HG03064 (cell line): Measurements from ENCODE around the gene SYNRG.
"Not testable (repeated sequence)": the region's sequence is repeated elsewhere in the genome, so short reads cannot be mapped to it uniquely, and the experiment has no call there.

ENCODE experiments used
- ATAC-seq: cut with Tn5 transposase; IDR thresholded peaks from one replicate; pipeline ENCODE4 v1.9.1; 2021; ENCODE audit warnings: low read depth; ENCODE audit not compliant: unreplicated experiment

Gene SYNRG, protein sequence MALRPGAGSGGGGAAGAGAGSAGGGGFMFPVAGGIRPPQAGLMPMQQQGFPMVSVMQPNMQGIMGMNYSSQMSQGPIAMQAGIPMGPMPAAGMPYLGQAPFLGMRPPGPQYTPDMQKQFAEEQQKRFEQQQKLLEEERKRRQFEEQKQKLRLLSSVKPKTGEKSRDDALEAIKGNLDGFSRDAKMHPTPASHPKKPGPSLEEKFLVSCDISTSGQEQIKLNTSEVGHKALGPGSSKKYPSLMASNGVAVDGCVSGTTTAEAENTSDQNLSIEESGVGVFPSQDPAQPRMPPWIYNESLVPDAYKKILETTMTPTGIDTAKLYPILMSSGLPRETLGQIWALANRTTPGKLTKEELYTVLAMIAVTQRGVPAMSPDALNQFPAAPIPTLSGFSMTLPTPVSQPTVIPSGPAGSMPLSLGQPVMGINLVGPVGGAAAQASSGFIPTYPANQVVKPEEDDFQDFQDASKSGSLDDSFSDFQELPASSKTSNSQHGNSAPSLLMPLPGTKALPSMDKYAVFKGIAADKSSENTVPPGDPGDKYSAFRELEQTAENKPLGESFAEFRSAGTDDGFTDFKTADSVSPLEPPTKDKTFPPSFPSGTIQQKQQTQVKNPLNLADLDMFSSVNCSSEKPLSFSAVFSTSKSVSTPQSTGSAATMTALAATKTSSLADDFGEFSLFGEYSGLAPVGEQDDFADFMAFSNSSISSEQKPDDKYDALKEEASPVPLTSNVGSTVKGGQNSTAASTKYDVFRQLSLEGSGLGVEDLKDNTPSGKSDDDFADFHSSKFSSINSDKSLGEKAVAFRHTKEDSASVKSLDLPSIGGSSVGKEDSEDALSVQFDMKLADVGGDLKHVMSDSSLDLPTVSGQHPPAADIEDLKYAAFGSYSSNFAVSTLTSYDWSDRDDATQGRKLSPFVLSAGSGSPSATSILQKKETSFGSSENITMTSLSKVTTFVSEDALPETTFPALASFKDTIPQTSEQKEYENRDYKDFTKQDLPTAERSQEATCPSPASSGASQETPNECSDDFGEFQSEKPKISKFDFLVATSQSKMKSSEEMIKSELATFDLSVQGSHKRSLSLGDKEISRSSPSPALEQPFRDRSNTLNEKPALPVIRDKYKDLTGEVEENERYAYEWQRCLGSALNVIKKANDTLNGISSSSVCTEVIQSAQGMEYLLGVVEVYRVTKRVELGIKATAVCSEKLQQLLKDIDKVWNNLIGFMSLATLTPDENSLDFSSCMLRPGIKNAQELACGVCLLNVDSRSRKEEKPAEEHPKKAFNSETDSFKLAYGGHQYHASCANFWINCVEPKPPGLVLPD (N-terminal part only)

DNA sequence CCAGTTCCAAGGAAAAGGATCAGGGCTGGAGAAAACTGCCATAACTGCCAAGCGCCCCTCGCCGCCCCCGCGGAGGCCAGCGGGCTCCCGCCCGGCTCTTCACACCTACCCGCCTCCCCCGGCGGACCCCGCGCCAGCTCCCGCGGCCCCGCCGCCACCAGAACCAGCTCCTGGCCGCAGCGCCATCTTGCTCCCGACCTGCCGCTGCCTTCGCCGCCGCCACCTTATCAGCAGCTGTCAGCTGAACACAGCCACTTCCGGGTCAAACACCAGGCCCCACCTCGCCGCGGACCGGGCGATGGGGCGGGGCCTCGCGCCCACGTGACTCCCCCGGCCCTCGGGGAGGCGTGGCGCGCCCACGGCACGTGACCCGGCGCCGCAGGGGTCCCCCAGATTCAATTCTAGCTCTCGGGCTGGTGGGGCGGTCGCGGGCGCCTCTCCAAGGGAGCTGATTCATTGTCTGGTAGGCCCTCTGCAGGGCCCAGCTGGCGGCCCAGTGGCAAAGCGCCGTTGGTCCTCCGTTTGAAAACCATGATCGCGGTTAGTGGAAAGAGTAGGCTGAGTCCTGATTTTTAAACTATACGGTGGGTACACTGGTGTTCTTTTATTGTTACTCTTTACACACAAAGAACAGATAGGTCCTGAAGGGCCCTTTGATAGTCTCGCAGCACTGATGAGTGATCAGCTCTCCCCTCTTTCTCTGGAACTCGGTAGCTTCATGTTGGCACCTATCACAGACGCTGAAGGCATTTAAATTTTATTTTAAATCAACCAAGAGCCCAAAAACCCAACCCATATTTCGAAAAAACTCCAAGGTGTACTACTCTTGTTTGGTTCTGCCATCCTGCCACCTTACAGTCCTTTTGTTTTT lies at the start of gene SYNRG:
Gene SYNRG, minus strand, starts transcription at position 249 of the 871 bp plus-strand sequence. Its CDS starts 63 bp downstream, at position 186.
- peak; percentile 88 for ATAC-seq

DNA sequence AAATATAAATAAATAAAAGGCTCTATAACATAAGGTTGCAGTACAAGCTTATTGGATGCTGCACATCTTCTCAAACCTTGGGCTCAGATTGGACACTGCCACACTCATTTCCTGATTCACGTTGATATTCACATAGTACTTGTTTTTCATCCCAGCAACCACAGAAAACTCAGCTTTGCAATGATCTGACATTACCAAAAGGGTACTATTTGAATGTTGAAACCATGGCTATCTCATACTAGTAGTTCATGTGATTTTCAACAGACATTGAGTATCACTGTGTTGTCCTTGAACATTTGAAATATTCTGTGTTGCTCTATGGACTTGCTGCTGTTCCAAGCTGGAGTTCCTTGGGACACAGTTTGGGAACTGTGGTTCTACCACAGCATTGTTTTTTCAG lies 48.0 kb upstream of the SYNRG start:
- no peak for ATAC-seq

DNA sequence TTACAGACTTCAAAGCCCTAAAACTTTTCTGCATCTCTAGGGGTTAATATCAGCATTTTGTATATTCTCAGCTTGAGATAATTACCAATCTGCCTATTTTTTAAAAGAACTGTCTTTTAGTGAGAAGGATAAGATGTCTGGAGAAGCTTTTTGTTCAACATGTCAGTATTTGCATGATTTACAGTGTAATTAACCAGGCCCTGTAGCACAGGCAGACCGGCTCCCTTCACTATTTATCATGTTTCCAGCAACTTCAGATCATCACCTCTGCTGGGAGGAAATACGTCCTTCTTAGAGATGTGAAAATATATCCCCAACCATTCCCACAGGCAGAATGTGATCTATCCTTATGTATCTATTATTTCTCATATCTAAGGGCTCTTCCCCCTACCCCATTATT lies 42.6 kb upstream of the SYNRG start:
- no peak for ATAC-seq

DNA sequence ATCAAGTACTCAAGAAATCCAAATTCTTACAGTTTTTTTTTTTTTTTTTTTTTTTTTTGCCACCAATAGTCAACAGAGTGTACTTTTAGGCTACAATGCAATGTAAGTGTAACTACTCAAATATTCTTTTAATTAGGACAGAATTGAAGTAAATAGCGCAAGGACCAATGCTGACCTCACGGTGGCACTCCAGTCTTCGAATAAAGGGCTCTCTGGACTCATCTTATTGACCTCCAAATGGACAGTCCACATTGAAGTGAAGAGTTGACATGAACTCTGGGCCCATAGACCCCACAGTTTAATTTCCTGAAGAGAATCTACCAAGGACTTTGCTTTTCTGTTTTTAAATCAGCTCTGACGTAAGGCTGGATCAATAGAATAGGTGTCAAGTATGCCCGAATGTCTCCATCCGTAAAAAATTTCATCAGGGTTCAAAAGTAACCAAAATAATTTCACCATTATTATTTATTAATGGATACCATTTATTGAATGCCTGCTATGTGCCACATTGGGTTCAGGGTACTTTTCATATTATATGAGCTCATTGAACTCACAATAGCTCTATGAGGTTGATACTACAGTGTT lies 41.3 kb upstream of the SYNRG start:
- no peak for ATAC-seq

DNA sequence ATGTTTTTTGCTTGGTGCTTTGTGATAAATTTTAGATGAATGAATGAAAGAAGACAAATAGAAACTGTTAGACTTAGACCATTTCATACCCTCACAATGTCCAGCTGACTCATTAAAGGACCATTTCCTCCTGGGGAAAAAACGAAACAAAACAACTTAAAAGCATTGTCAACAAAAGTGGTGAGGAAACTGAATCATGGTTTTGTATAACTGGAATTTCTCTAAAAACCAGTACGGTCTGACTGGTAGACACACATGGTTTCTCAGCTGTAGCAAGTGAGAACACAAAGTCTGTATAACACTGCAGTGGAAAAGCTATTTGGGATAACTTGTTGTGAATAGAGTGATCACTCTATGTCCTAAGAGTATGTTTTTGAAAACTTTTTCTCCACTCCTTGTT lies 39.3 kb upstream of the SYNRG start:
- ATAC-seq = no peak

DNA sequence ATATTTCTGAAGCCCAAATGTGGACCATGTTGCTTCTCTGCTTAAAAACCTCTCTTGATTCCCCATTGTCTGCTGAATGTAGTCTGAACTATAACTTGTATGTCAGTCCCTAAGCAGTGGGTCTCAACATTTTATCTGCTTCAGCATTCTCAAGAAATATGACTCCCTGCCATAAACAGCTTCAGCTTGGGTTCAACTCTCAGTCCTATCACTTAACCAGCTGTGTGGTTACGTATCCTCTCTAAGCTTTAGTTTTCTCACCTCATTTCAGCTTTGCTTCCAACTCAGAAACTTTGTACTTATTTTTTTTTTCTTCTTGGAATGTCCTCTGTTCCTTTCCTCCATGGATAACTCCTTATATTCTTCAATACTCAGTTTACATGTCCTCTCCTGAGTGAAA lies 38.6 kb upstream of the SYNRG start:
- ATAC-seq = no peak

DNA sequence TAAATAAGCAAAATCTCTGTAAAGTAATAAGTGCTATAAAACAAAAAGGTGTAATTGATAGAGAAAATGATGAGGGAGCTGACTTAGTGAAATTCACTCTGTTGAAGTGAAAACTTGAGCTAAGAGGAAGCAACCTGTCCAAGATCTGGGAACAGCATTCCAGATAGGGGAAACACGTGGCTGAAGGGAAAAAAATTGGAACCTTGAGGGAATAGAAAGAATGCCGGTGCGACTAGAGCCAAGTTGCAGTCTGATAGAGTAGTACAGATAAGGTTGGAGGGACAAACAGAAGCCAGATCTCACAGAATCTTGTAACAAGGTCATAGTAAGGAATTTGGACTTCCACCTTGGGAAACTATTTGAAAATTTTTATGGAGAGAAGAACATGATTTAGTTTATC lies 34.7 kb upstream of the SYNRG start:
- no peak for ATAC-seq

DNA sequence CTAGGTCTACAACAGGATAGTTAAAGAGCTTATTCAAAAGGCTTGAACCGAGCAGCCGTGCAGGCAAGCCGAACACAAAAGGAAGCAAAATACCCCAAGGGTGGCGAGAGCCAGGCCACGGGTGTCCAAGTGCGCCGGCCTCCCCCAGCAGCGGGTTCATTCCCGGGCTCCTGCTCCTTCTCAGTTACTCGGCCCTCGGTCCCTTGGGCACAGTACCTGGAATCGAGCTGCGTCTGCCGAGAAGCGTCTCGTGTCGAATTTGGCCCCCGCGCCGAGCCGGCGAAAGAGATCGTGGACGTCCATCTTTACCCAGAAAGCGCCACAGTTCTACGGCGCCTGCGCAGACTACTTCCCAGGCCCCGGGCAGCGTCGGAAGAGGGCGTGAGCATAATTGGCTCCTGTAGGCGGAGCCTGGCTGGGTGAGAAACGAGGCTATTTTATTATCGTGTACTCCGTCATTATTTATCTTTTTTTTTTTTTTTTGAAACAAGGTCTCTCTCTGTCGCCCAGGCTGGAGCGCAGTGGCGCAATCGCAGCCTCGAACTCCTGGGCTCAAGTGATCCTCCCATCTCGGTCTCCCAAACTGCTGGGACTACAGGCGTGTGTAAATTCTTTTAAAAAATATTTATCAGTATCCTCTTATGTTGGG lies 34.0 kb upstream of the SYNRG start, which contains the start of gene DDX52:
Gene DDX52, minus strand, starts transcription at position 329 of the 649 bp plus-strand sequence. Its CDS starts 26 bp downstream, at position 303.
- ATAC-seq = no peak

DNA sequence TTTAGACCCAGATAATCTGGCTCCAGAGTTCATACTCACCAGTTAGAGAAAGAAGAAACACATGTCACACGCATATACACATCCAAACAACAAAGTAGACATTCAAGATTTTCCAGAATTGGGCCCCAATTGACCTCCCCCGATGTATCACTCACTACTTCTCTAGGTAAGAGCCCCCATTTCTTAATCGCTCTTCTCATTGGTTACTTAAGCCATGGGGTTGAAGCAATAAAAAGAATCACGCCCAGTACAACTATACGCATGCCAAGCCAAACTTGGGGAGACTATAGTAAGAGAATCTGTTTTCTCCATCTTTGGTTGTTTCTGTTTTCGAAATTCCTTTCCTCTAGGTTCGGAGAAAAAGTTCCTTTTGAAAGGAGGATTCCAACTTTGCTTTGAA lies 33.5 kb upstream of the SYNRG start:
- ATAC-seq = no peak

DNA sequence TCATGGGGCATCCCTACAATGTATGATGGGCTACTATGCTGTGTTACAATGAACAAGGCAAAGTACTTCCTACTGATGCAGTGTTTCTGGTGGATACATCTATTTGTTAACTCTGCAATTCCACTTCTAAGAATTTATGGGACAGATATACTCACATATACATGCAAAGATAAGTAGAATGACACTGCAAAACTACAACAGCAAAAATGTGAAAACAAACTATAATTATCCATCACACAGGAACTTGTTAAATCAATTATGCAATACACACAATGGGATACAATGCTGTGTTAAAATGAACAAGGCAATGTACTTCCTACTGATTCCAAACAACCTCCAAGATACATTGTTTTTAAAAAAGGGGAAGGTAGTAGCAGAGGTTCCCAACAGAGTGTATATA lies 30.8 kb upstream of the SYNRG start:
- ATAC-seq = no peak

DNA sequence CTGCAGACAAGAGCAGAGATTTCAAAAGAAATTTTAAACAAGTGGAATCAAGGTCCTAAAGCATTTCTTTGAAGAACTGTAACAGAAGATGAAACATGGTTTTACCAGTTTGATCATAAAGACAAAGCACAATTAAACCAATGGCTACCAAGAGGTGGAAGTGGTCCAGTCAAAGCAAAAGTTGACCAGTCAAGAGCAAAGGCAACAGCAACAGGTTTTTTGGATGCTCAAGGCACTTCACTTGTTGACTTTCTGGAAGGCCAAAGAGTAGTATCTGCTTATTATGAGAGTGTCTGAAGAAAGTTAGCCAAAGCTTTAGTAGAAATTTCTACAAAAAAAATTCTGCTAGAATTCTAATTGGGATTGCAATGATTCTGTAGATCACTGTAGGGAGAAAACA lies 28.7 kb upstream of the SYNRG start:
- ATAC-seq = no peak

DNA sequence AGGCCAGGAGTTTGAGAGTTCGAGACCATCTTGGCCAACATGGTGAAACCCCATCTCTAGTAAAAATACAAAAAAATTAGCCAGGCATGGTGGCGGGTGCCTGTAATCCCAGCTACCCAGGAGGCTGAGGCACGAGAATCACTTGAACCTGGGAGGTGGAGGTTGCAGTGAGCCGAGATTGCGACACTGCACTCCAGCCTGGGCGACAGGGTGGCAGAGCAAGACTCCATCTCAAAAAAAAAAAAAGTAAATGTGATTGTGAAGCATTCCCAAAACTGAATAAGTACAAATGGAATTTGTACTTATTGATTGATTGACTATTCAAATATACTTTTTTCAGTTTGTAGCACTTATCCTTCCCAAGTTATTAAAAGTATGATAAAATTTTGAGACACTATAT lies 7.2 kb upstream of the SYNRG start:
- ATAC-seq = not testable (repeated sequence)

DNA sequence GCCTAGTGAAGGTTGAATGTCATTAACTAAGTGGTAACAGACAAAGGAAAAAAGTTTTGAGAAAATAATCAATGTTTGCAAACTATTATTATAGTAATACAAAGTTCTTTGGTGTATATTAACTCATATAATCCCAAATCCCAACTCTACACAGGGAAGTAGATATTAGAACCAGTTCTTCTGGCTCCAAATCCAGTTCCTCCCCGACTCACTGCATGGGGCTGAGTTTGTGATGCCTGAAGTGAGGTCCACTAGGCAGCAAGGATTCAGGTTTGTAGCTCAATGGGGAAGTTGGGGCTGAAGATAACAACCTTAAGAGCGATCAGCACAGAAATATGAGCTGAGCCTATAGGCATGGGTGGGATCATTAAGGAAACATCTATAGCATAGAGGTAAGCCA lies 5.6 kb upstream of the SYNRG start:
- no peak for ATAC-seq

DNA sequence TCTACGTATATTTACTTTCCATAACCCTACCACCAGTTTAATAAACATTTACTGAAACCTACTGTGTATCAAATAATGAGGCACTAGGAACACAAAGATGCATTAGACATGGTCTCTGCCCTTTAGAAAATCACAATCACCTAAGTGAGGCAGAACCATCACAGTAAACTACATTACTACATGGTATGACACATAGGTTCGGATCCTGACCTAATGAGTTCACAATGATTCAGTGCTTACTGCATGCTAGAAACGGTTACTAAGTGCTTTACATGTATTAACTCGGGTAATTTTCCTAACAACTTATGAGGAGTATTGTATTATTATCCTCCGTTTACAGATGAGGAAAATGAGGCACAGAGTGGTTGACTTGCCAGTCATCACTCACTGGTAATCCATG lies 5.2 kb upstream of the SYNRG start:
- ATAC-seq = no peak

DNA sequence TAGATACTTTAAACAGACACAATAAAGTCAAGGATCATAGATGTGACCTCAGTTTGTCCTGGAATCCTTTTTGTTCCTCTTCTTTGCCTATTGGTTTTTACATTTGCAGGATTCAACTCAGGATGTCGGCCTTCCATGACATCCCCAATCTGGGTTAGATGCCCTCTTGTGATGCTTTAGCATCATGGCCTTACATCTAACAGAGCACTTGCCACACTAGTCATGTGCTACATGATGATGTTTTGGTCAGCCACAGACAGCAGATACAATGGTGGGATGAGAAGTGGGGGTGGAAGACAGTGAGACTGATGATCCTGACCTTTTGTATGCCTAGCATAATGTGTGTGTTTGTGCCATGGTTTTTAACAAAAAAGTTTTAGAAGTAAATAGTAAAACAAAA lies 1.8 kb upstream of the SYNRG start:
- no peak for ATAC-seq

DNA sequence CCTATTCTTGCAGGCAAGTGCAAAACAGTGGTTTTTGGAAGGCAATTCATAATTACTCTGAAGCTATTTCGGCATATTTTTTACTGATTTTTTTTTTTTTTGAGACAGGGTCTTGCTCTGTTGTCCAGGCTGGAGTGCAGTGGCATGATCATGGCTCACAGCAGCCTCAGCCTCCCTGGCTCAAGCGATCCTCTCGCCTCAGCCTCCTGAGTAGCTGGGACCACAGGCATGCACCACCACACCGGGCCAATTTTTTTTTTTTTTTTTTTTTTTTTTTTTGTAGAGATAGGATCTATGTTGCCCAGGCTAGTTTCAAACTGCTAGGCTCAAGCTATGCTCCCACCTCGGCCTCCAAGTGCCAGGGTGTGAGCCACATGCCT lies 813 bp upstream of the SYNRG start:
- ATAC-seq = not testable (repeated sequence)

DNA sequence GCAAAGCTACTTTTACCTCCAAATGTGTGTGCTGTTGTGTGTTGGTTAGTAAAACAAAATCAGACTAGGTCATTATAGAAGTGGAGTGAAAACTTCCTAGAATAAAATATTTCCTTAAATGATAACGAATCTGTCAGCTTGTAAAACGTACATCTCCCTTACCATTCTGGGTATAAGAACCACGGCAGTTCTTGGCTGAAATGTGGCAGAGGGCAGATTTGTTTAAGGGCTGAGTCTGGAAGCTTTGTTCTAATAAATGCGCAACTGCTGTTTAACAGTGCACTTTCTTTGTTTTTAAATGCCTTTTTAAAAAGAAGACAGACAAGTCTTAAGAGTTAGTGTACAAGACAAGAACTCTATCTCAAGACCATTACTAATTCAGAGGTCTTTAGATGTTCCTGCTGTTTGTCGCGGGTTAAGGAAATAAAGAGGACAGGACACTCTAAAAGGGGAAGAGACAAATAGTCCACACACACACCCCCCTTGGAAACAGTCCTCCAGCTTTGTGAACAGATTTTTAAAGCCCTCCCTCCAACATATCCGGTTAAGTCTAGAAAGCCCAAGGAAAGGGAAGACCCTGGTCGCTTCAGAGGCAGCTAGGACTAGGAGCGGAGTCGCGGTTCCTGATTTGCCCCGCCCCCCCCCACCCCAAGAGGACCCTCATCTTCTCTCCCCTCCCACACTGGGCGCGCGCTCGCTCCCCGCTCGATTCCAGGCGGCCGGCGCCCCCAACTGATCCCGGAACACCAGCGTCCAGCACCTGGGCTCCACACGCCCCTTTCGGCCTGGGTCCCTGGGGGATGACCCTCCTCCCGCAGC lies 658 bp downstream of the SYNRG start:
- ATAC-seq = peak; percentile 3
